AG04449 (cell line): ENCODE results near the gene IRF9.

Experiments
- CTCF ChIA-PET: fragments of 350-600 bp; formaldehyde crosslinking; extraction: SDS; loops from one replicate; lab custom pipeline; 2021; ENCODE audit warnings: antibody characterized with exemption; lab: Yijun Ruan, JAX
- POLR2A ChIA-PET: fragments of 400-600, 350-600 bp; formaldehyde crosslinking; extraction: SDS; loops from one replicate; lab custom pipeline; 2020; ENCODE audit warnings: antibody characterized with exemption, inconsistent platforms; lab: Yijun Ruan, JAX
- DNase-seq: peaks from one replicate; pipeline ENCODE4 v3.0.0-alpha.2; 2010; ENCODE audit warnings: low read depth, low spot score
- H3K4me3 ChIP-seq: 2 replicates; pipeline ENCODE4 v1.5.1; 2011; ENCODE audit warnings: low read depth, mild to moderate bottlenecking, control low read depth, low read length
- TF ChIP-seq, protein P1 (sequence below): IDR thresholded peaks from one replicate; pipeline ENCODE4 v1.5.1; 2011; ENCODE audit warnings: mild to moderate bottlenecking, moderate library complexity, low read length, control low read depth, inconsistent platforms; ENCODE audit not compliant: insufficient read depth; ENCODE audit errors: missing control alignments

The IRF9 gene

DNA sequence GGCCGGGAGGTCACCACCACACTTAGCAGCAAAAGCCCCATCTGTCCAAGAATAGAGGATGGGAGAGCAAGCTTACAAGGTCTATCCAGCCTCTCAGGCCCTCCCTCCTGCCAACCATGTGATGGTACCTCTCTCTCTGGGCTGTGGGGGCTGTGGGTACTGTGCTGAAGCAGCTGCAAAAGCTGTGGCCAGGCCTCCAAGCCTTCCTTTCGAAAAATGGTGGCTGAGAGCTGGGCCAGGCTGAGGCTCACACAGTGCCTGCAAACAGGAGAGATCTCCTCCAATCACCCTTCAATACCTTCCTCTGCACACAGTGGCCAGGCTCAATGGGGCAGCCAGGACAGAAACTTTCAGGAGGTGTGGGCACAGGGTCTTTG is 26.5 kb downstream of the IRF9 start:
- DNase-seq = no peak
- ChIA-PET CTCF (interaction anchor here (0.5 to 7.5 kb wide), 3 partner anchors 26 to 129 kb away, joined by 3 to 60 read pairs (median 20); partner anchors contain the start of gene IRF9), POLR2A (interaction anchor here (2.4 kb wide), 1 partner anchor 40 kb away, joined by 10 read pairs; the partner anchor contains the start of genes PSME2 and RNF31)
- H3K4me3 ChIP-seq = peak overlapping the region; percentile 84
- TF ChIP-seq, protein P1, sequence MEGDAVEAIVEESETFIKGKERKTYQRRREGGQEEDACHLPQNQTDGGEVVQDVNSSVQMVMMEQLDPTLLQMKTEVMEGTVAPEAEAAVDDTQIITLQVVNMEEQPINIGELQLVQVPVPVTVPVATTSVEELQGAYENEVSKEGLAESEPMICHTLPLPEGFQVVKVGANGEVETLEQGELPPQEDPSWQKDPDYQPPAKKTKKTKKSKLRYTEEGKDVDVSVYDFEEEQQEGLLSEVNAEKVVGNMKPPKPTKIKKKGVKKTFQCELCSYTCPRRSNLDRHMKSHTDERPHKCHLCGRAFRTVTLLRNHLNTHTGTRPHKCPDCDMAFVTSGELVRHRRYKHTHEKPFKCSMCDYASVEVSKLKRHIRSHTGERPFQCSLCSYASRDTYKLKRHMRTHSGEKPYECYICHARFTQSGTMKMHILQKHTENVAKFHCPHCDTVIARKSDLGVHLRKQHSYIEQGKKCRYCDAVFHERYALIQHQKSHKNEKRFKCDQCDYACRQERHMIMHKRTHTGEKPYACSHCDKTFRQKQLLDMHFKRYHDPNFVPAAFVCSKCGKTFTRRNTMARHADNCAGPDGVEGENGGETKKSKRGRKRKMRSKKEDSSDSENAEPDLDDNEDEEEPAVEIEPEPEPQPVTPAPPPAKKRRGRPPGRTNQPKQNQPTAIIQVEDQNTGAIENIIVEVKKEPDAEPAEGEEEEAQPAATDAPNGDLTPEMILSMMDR = no peak

DNA sequence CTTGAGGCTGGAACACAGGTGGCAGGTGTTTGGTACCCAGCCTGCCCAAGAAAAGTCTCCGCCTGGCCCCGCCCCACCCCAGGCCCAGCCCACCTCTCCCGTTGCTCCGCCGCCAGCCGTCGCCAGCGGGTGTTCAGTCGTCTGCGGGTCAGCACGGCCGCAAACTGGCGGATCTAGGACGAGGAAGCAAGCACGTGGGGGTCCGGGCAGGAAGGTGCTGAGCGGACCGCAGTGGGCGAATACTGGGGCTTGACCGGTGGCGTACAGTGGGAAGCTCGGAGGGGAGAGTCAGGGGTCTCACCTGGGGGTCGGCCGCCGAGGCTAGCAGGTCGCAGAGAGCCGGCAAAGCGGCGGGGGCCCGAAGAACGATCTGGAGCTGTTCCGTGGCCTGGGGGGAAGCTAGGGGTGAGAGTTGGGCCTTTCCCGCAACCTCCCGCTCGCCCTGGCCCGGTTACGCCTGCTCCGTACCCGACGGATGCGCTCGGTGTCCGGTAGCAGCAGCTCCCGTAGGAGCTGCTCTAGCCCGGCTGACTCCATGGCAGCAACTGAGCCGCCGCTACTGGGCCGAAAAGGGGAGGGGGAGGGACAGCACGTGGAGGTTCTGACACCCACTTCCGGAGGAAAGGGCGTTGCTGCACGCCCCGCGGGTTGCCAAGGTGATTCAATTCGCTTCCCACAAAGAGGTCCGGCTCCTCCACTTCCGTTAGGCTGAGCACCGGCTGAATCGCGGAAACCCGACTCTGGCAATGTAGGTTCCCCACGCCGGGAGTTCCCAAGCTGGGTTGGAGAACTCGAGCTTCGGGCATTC is 27.4 kb downstream of the IRF9 start, which contains the start of gene IPO4:
TSS of gene IPO4 (minus strand) at position 566 of the 808 bp plus-strand sequence. CDS start at position 537, 29 bp downstream.
- DNase-seq = peak; percentile 90
- H3K4me3 ChIP-seq = peak within 1 kb of the TSS; percentile 84
- ChIA-PET CTCF (interaction anchor here (0.6 to 7.5 kb wide), 6 partner anchors 27 to 1213 kb away, joined by 3 to 60 read pairs (median 4); partner anchors contain the start of genes CIDEB, DHRS1, IRF9 and NOP9), POLR2A (interaction anchor here (0.6 to 2.4 kb wide), 8 partner anchors 26 to 111 kb away, joined by 3 to 10 read pairs (median 4); partner anchors contain the start of genes DCAF11, DHRS1, NOP9 and NRL)
- TF ChIP-seq, protein P1 = no peak

DNA sequence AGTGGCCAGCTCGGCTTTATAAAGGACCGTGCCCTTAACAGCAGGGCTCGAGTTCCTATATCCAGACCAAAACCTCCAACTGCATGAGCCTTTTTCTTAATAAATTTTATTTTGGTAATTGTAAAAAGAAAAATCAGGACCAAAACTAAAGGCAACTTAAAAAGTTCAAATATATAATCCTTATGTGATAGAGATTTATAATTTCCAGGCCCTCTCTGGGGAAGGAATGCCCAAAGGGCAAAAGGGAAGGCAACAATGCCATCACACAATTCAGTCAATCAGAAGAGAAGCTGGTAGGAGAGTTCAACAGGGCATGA is 28.0 kb downstream of the IRF9 start:
- peak overlapping the region; percentile 30 for H3K4me3 ChIP-seq
- DNase-seq = no peak
- POLR2A ChIA-PET = interaction anchor here (1.0 to 2.4 kb wide), 8 partner anchors 25 to 110 kb away, joined by 3 to 10 read pairs (median 4); partner anchors contain the start of genes DCAF11, DHRS1, NOP9 and NRL
- TF ChIP-seq, protein P1 = no peak
- CTCF ChIA-PET = interaction anchor here (0.9 to 7.5 kb wide), 6 partner anchors 25 to 242 kb away, joined by 3 to 60 read pairs (median 4); partner anchors contain the start of genes CIDEB, DHRS1, IRF9 and NOP9

DNA sequence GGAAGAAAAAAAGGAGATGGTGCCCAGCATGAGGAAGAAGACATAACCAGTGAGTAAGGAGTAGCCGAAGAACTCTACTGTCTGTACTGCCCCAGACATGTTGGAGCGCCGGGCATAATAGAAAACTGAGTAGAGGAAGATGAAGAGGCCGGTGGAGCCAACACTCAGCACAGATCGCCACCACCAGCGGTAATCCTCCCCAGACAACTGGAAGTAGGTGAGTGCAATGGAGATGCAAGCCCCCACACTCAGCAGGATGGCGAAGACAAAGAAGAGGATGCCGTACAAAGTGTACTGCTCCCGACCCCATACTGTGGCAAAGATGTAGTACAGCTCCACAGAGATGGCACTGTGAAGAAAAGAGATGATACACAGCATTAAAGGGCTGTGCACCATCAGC is 28.4 kb downstream of the IRF9 start:
- POLR2A ChIA-PET = interaction anchor here (1.0 to 2.4 kb wide), 7 partner anchors 24 to 82 kb away, joined by 3 to 10 read pairs (median 4); partner anchors contain the start of genes DCAF11, NRL, PSME2 and RABGGTA
- H3K4me3 ChIP-seq = no peak overlapping the region
- TF ChIP-seq, protein P1 = no peak
- CTCF ChIA-PET = interaction anchor here (1.1 to 7.5 kb wide), 4 partner anchors 25 to 119 kb away, joined by 3 to 60 read pairs (median 12); partner anchors contain the start of genes CIDEB and IRF9
- no peak for DNase-seq

DNA sequence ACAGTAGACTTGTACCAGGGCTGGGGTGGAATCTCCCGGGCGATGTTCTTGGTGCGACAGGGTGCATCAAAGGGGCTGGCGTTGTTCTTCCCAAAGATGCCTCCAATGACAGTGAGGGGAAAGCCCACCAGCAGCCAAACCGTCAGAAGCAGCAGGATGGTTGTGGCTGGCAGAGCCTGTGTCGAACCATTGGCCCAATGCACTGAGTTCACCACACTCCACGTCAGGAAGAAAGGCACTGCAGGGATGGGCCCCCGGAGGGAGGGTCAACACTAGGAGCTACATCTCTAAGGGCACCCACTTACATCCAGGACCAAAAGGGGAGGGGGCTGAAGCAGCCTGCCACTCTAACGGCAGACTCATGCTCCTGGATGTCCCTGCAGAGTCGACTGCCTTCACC is 29.4 kb downstream of the IRF9 start:
- no peak overlapping the region for H3K4me3 ChIP-seq
- TF ChIP-seq, protein P1 = no peak
- ChIA-PET POLR2A (no interaction called here), CTCF (interaction anchor here (1.6 to 5.0 kb wide), 2 partner anchors 107 to 118 kb away, joined by 7 to 20 read pairs; partner anchors contain the start of gene CIDEB)
- DNase-seq = no peak
